ENCODE results near the gene MACROD2.

MACROD2 gene

DNA sequence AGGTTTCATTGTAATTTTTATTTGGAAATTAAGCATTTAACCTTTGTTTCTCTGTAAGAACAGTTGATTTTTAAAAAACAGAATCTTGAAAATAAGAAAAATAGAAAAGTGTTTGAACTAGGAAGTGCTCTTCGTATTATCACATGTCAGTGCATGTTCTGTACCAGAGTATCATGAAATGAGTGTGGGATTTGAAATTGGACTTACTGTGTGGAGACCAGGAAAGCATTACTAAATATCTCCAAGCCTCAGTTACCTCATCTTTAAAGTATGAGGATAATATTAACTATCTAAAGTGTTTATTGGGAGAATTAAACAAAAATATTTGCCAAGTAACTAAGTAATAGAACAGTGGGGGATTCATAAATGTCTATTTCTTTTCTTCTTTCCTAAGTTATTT, 499.0 kb downstream of the MACROD2 start:
- TF ChIP-seq Cebpa-rat (IDR thresholded peaks at IDR 0.05), result no peak
- Histone ChIP-seq H3K27ac (no peak overlapping the region), H3K4me2 (no peak overlapping the region)

DNA sequence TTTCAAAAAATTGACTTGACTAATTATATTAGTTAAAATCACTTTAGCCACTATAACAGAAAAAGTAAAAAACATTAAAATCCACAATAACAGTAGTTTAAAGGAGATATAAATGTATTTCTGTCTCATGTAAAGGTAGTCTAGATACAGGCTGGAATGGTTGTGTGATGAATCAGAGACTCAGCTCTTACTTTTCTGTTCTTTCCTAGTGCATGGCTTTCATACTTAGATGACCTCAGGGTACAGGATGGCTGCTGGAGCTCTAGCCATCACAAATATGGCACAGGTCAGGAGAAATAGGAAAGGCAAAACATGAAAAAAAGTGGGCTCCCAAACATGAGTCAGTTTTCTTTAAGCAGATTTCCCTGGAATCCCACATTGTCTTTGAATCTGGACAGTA, 499.8 kb downstream of the MACROD2 start:
- H3K4me3 ChIP-seq, result no peak overlapping the region
- peaks cover 5% of the 10 kb centered on the region; the same call in 1 of the 2 replicates for H3K4me1 ChIP-seq
- TF ChIP-seq Cebpa-rat (IDR thresholded peaks at IDR 0.05), result no peak
- no peaks in the 10 kb centered on the region for H3K9me3 ChIP-seq
- H4K20me1 ChIP-seq, result no peaks in the 10 kb centered on the region
- no peaks in the 10 kb centered on the region for H3K36me3 ChIP-seq
- no peak overlapping the region for H3K27ac ChIP-seq
- H3K9ac ChIP-seq, result no peak overlapping the region
- no peaks in the 10 kb centered on the region for H3K27me3 ChIP-seq
- H3K4me2 ChIP-seq, result no peak overlapping the region

More for the DNA sequence above, 499.0 kb downstream of the MACROD2 start:
- no peaks in the 10 kb centered on the region for H4K20me1 ChIP-seq
- no peak overlapping the region for H3K9ac ChIP-seq
- H3K4me1 ChIP-seq, result peaks cover 5% of the 10 kb centered on the region; the same call in 1 of the 2 replicates
- no peaks in the 10 kb centered on the region for H3K27me3 ChIP-seq
- H3K36me3 ChIP-seq, result no peaks in the 10 kb centered on the region
- H3K9me3 ChIP-seq, result no peaks in the 10 kb centered on the region
- H3K4me3 ChIP-seq, result no peak overlapping the region

DNA sequence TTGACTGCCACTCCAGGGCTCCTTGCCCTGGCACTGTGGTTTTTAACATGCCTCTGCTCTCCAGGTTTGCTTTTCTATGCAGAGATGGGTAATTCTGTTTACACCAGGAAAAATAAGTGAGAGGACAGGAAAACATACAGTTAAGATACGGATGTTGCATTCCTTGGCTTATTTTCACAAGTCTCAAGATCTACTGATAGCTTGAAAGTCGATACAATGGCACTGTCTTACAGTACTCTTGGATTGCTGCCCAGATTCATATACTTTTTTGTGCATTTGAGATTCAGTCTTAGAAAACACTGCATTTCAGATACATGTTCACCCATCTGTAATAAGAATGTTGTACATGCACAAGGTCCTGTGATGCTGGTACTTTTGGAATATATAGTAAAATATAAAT, 501.7 kb downstream of the MACROD2 start:
- no peak overlapping the region for H3K27ac ChIP-seq
- no peak for TF ChIP-seq Cebpa-rat (IDR thresholded peaks at IDR 0.05)
- H4K20me1 ChIP-seq, result no peaks in the 10 kb centered on the region
- no peaks in the 10 kb centered on the region for H3K9me3 ChIP-seq
- no peak overlapping the region for H3K4me2 ChIP-seq
- peaks cover 5% of the 10 kb centered on the region; the same call in 1 of the 2 replicates for H3K4me1 ChIP-seq
- no peaks in the 10 kb centered on the region for H3K27me3 ChIP-seq
- H3K4me3 ChIP-seq, result no peak overlapping the region
- H3K9ac ChIP-seq, result no peak overlapping the region
- no peaks in the 10 kb centered on the region for H3K36me3 ChIP-seq

DNA sequence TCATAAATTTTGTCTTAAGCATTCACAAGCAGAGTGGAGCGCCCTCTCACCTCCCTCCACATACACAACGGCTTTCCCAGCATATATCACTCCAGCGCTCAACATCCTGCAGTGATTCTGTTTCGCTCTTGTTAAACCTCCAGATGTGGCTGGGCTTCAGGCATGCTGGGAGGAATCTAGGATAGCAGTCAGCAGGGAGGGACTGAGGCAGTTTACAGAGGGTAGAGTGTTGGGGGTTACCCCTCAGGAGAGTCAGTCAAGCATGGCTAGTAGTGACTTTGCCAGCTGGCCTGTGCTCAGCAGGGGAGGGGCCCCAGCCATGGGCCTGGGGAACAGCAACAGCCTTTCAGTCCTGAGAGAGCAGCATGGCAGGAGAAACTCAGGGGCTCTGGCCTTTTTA, 503.5 kb downstream of the MACROD2 start:
- H3K27ac ChIP-seq, result no peak overlapping the region
- no peaks in the 10 kb centered on the region for H4K20me1 ChIP-seq
- no peaks in the 10 kb centered on the region for H3K36me3 ChIP-seq
- H3K9me3 ChIP-seq, result no peaks in the 10 kb centered on the region
- H3K4me2 ChIP-seq, result no peak overlapping the region; the same call in 1 of the 2 replicates
- H3K27me3 ChIP-seq, result no peaks in the 10 kb centered on the region
- no peak overlapping the region for H3K9ac ChIP-seq
- TF ChIP-seq Cebpa-rat (IDR thresholded peaks at IDR 0.05), result no peak
- H3K4me3 ChIP-seq, result no peak overlapping the region
- peaks cover 5% of the 10 kb centered on the region; the same call in 1 of the 2 replicates for H3K4me1 ChIP-seq

DNA sequence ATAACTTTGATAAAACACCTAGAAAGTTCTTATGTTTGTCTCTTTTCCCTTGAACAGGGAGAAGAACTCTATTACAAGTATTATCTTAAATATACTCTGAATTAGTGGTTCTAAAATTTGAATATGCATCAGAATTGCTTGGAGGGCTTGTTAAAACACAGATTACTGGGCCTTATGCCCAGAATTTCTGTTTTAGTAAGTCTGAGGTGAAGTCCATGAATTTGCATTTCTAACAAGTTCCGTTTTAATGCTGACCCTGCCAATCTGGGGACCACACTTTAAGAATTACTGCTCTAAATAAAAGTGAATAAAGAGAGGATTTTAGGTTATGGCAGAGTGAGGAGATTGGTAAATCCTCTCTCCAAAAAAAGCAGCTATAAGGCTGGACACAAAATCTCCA, 510.2 kb downstream of the MACROD2 start:
- Histone ChIP-seq H3K27me3 (no peaks in the 10 kb centered on the region), H4K20me1 (no peaks in the 10 kb centered on the region), H3K9me3 (no peaks in the 10 kb centered on the region), H3K4me3 (no peak overlapping the region), H3K9ac (no peak overlapping the region), H3K4me1 (peaks cover 10% of the 10 kb centered on the region), H3K27ac (no peak overlapping the region), H3K4me2 (no peak overlapping the region), H3K36me3 (no peaks in the 10 kb centered on the region)
- TF ChIP-seq Cebpa-rat (IDR thresholded peaks at IDR 0.05), result no peak

DNA sequence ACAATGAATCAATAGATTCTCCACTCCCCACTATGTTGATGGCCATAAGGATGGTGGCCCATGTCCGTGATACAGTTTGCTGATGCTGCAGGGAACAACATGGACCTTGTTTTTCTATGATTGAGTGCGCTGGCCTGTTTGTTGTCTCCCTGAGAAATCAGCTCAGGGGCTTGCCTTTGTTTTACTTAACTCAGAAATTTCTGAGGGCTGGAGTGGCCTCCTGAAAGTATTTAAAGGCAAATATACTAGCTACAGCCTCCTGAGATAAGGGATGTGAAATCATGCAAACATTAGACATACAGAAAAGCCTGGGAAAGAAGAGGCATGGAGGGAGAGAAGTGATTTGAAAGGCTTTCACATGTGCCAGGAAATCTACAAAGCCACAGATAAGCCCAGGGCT, 512.4 kb downstream of the MACROD2 start:
- no peak overlapping the region for H3K9ac ChIP-seq
- TF ChIP-seq Cebpa-rat (IDR thresholded peaks at IDR 0.05), result no peak
- H4K20me1 ChIP-seq, result no peaks in the 10 kb centered on the region
- no peaks in the 10 kb centered on the region for H3K27me3 ChIP-seq
- H3K36me3 ChIP-seq, result no peaks in the 10 kb centered on the region
- peak overlapping the region; percentile 11 for H3K4me2 ChIP-seq
- H3K4me1 ChIP-seq, result peaks cover 10% of the 10 kb centered on the region
- H3K9me3 ChIP-seq, result no peaks in the 10 kb centered on the region
- H3K27ac ChIP-seq, result no peak overlapping the region
- no peak overlapping the region for H3K4me3 ChIP-seq

DNA sequence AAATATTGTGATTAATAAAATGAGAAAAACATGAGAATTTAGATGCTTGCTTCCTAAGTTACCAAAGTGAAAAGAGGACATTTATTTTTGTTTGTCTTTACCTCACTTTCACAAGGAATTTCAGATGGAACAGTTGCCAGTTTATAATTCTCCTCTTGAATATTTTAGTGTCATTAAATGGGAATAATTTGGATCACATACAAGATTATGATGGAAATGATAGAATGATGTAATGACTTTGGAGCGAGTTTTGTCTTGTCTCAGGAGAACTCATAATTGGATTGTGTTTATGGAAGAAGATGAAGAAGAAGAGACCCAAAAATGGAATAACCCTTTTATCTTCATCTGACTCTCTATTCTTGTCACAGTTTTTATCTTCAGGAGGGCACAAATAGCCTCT, 515.0 kb downstream of the MACROD2 start:
- Histone ChIP-seq H3K9me3 (no peaks in the 10 kb centered on the region), H3K27me3 (no peaks in the 10 kb centered on the region), H3K9ac (no peak overlapping the region), H3K27ac (no peak overlapping the region), H4K20me1 (no peaks in the 10 kb centered on the region), H3K4me2 (no peak overlapping the region), H3K36me3 (no peaks in the 10 kb centered on the region), H3K4me3 (no peak overlapping the region), H3K4me1 (peaks cover 10% of the 10 kb centered on the region)
- no peak for TF ChIP-seq Cebpa-rat (IDR thresholded peaks at IDR 0.05)

DNA sequence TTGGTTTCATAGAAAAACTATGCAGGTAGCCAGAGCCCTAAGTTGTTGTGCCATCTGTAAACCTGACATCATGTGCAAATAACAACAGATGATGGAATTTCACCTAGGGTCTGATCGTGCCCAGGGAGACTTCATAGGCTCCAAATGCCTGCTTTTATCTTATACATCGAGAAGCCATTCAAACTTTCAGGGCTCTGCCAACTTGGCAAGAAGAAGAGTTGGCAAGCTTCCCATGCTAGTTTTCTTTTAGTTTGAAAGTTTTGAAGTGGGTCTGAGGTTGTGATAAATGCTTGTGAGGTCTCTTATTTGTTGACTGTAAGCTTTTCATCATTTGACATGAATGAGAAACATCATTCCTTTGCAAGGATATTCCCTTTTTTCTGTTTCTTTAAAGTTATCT, 517.5 kb downstream of the MACROD2 start:
- Histone ChIP-seq H4K20me1 (no peaks in the 10 kb centered on the region), H3K36me3 (no peaks in the 10 kb centered on the region), H3K9ac (no peak overlapping the region), H3K4me2 (no peak overlapping the region), H3K9me3 (no peaks in the 10 kb centered on the region), H3K27me3 (no peaks in the 10 kb centered on the region), H3K27ac (no peak overlapping the region), H3K4me1 (peaks cover 7% of the 10 kb centered on the region), H3K4me3 (no peak overlapping the region)
- no peak for TF ChIP-seq Cebpa-rat (IDR thresholded peaks at IDR 0.05)

DNA sequence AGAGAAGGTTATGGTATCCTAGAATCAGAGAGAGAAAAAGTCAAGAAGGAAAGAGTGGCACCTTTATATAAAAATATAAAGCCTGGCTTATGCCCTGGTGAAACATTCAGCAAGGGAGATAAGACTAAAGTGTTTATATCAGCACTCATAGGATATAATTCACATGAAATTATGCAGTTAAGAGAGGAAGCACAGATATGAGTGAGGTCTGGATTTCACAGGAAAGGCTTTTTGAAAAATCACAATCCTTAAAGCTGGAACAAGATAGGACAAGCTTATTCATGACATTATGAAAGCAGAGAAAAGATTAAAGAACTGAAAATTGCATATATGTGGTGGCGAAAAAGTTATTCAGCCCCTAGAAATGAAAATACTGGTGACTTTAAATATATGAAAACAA, 523.3 kb downstream of the MACROD2 start:
- no peaks in the 10 kb centered on the region for H4K20me1 ChIP-seq
- TF ChIP-seq Cebpa-rat (IDR thresholded peaks at IDR 0.05), result no peak
- H3K27me3 ChIP-seq, result no peaks in the 10 kb centered on the region
- no peaks in the 10 kb centered on the region for H3K4me1 ChIP-seq
- H3K9ac ChIP-seq, result no peak overlapping the region
- H3K9me3 ChIP-seq, result 0 out of 2 replicates have a peak, but pooled peaks cover 5% of the 10 kb centered on the region
- H3K4me2 ChIP-seq, result no peak overlapping the region
- no peak overlapping the region for H3K4me3 ChIP-seq
- no peak overlapping the region for H3K27ac ChIP-seq
- H3K36me3 ChIP-seq, result no peaks in the 10 kb centered on the region

DNA sequence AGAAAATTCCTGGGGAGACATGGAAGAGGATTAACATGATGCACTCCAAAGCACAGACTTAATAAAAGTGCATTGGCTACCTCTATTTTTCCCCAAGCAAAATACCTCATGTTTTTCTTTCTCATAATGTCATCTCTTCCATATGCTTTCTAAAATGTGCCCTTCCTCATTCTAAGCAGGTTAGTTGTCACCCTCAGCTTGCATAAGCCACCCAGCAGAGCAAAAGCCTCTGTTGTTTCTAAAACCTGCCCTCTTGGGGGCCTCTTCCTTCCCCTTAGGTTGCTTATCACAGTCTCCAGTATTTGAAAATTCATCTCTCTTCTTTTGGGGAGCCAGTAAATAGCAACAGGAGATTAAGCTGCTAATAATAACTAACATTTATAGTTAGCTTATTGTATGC, 525.7 kb downstream of the MACROD2 start:
- Histone ChIP-seq H3K27ac (no peak overlapping the region), H3K9ac (no peak overlapping the region), H3K36me3 (no peaks in the 10 kb centered on the region), H3K27me3 (no peaks in the 10 kb centered on the region), H3K9me3 (0 out of 2 replicates have a peak, but pooled peaks cover 5% of the 10 kb centered on the region), H3K4me3 (no peak overlapping the region), H4K20me1 (no peaks in the 10 kb centered on the region), H3K4me2 (no peak overlapping the region), H3K4me1 (no peaks in the 10 kb centered on the region)
- TF ChIP-seq Cebpa-rat (IDR thresholded peaks at IDR 0.05), result no peak

DNA sequence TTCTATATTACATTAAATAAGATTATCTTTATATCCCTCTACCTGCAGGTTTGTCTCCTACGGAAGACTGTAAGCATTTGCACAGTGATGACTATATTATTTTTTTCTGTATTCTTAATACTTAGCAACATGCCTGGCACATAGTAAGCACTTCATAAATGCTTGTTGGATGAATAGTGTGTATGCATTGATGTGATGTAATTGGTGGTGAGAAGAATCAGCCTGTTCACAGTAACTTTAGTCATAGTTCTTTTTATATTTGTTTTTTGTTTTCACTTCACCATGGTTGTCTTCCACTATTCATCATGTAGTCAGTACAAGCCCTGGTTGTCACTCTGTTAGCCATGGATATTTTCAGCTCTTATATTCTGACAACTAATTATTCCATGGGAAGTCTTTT, 526.1 kb downstream of the MACROD2 start:
- Histone ChIP-seq H3K27me3 (no peaks in the 10 kb centered on the region), H3K9ac (no peak overlapping the region), H3K36me3 (no peaks in the 10 kb centered on the region), H3K9me3 (0 out of 2 replicates have a peak, but pooled peaks cover 5% of the 10 kb centered on the region), H3K4me1 (no peaks in the 10 kb centered on the region), H3K4me2 (no peak overlapping the region), H3K4me3 (no peak overlapping the region), H4K20me1 (no peaks in the 10 kb centered on the region), H3K27ac (no peak overlapping the region)
- TF ChIP-seq Cebpa-rat (IDR thresholded peaks at IDR 0.05), result no peak

Data from BLaER1 (cell line).